HG03095 (cell line): ENCODE results near the gene RDH12.
"Not testable (repeated sequence)": the region's sequence is repeated elsewhere in the genome, so short reads cannot be mapped to it uniquely, and the experiment has no call there.

Experiments used
- ATAC-seq: cut with Tn5 transposase; IDR thresholded peaks from one replicate; pipeline ENCODE4 v1.9.1; 2021; ENCODE audit warnings: moderate library complexity; ENCODE audit not compliant: unreplicated experiment

The RDH12 gene

DNA sequence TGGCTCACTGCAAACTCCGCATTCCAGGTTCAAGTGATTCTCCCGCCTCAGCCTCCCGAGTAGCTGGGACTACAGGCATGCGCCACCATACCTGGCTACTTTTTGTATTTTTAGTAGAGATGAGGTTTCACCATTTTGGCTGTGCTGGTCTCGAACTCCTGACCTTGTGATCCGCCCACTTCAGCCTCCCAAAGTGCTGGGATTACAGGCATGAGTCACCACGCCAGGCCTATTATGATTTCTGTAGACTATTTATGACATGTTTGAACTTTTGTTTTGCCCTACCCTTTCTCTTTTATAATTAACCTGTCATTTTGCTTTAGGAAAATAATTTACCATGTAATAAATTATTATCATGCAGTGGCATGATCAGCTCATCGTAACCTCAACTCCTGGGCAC lies at the start of gene RDH12:
Gene RDH12, plus strand, starts transcription at position 395 of the 400 bp plus-strand sequence. CDS start 20,757 bp downstream, outside the sequence.
- not testable (repeated sequence) for ATAC-seq

DNA sequence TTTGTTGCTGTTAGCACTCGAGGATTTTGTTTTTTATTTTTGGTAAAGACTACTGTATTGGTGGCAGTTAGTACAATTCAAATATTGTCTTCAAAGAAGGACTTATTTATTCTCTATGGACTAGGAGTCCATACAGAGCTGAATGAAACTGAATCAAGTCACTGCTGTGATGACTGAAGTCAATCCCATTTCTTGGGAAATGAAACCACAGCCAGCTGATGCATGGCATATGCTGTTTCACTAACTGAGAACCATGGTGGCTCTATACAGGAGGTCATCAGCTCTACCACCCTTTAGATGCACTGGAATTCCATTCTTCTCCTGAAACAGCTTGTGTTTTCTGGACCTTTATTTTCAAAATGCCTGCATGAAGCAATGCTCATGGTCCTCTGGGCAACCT lies 49.5 kb upstream of the RDH12 start:
- no peak for ATAC-seq

- no peak for ATAC-seq
Measured at GRCh38 chr14:67653651-67654280, 47.9 kb upstream of the RDH12 start.

DNA sequence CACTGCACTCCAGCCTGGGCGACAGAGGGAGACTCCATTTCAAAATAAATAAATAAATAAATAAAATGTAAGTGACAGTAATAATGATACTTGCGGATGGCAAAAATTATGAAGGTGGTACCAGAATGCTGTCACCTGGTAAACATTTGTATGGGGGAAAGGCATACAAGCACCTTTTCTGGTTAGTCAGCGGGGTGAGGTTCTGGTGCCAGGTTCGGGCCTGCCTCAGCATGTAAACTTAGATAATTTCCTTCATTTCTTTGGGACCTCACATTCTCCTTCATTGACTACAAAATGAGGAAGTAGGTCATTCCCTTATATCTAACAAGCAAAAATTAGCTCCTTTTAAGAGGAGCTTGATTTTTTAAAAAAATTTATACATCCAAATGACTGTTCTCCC lies 38.1 kb upstream of the RDH12 start:
- ATAC-seq, result no peak

DNA sequence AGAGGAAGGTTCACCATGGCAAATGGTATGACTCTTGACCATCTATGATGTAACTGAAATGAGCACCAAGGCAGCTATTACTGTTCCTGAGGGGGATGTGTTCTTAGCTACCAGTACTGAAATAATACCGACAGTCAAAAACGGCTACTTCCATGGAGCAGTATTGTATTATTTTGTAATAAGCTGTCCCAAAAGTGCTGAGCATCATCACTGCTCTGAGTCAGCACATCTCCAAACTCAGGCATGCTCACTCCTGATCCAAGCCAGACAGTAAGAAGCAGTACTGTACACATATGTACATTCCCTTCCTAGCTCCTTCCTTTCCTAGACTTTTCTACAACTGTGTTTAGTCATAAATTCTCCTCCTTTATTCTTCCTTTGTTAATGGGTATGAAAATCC lies 35.8 kb upstream of the RDH12 start:
- no peak for ATAC-seq

DNA sequence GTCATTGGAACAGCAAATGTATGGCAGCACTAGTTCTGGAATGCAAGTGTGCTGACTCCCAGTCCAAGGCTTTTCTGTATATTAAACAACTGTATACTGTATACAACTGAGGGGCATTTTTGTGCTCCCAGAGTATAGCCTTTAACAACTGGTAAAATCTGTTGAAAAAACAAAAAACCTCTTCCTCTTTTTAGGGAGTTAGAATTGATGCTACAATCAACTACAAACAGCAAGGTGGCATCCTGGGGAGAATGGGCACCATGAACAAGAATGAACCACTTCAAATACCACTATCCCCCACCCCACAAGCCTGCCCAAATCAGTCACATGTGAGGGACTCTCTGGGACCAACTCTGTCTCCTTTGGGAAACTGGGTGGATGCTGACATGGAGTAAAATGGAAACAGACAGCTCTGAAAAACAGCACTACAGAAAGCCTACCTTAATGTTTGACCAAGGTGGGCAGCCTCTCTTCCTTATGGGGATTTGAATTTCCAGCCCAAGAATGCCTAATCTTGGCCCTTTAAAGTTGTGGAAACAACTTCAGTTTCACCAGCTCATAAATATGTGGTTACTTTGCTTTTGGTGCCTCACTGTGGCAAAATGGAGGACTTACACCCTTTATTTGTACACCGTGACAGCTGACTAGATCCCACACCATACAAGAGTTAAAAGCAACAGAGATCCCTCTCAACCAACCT lies 34.8 kb upstream of the RDH12 start:
- ATAC-seq, result no peak

DNA sequence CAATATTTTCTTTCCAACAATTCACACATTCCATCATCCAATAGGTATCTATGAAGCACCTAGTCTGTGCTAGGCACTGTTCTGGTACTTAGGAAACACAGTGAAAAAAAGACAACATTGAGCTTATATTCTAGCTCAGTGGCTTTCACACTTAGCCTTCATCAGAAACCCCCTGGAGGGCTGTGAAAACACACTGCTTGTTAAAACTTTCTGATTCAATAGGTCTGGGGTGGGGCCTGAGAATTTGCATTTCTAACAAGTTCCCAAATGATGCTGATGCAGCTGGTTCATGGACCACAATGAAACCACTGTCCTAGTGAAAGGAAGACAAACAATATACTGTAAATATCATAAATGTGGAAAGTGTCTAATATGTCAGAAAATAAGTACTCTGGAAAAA lies 33.1 kb upstream of the RDH12 start:
- ATAC-seq, result no peak

- no peak for ATAC-seq
Measured at GRCh38 chr14:67673451-67673850, 28.2 kb upstream of the RDH12 start.

DNA sequence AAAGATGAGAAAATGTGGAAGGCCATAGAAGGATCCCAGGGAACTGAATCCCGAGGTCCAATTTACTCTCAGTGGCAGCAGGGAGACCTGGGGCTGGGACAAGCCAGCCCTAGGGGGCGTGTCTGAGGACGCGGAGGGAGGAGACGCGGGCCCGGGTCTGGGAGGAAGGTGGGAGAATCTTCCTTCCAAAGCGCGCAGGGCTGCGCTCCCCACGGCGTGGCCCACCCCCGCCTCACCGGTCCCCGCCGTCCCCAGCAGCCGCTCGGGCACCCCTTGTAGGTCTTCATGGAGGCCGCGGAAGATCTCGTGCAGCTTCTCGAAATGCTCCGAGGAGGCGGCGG lies 27.6 kb upstream of the RDH12 start:
- ATAC-seq, result peak; percentile 39

DNA sequence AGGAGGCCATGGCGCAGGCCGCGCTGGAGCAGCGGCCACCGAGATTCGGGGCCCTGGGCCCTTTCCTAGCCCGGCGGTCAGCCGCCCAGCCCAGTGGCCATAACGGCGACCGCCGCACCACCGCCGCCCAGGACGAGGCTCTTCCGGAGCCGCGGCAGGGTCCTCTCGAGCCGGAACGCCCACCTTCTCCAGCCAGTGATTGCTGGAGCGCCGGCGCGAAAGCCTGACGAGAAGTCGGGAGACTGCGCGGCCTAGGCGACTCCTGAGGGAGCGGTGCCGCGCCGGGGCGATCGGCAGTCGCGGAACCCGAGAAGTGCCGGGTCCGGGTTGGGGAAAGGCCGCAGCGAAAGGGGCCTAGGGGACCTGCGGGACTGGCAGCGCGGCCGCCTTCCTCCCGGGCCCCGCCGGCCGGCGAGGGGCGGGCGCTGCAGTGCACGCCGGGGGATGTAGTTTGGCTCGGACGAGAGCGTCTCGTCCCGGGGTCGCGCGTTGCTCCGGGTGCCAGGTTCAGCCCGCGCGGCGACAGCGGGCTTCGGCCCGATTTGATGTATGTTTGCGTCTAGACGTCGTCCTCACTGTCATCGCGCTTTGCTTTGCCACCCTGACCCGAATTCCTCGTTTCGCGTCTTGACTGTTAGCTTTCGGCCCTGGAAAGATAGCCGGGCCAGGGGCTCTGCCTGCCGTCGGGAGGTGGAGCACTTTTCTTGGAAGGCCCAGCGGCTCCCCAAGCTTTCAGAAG lies 27.0 kb upstream of the RDH12 start, which contains the start of gene VTI1B:
Gene VTI1B, minus strand, starts transcription at position 153 of the 739 bp plus-strand sequence. Its CDS starts 143 bp downstream, at position 10.
- peak; percentile 88 for ATAC-seq

GRCh38 chr14:67675219-67675582 lies 26.5 kb upstream of the RDH12 start:
- ATAC-seq, result no peak

DNA sequence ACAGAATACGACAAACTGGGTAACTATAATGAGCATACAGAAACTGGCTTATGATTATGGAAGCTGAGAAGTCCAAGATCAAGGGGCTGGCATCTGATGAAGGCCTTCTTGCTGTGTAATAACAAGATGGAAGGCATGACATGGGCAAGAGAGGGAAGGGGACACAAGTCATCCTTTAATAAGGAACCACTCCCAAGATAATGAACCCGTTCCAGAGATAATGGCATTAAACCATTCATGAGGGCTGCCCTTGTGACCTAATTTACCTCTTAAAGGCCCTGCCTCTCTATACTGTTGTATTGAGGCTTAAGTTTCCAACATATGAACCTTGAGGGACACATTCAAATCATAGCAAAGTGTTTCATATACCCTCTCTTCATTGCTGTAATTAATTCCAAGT lies 22.7 kb upstream of the RDH12 start:
- no peak for ATAC-seq

GRCh38 chr14:67680121-67680602 lies 21.5 kb upstream of the RDH12 start:
- peak; percentile 98 for ATAC-seq

- no peak for ATAC-seq
Measured at GRCh38 chr14:67680941-67681340, 20.7 kb upstream of the RDH12 start.

DNA sequence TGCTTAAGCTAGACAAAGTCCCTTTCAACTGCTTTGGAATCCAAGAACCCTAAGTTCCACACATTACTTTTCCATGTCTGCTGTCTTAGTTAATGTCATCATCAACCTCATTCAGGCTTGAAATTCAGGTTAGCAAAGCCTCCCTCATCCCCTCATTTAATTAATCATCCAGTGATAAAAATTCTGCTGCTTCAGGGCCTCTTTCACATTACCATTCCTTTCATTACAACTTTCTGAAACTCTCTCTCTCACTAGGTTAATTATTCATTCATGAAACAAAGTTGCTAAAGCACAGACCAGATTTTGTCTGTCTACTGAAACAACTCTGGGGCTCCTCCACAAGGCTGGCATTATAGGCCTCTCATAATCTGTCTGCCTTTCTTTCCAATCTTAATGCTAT lies 17.8 kb upstream of the RDH12 start:
- no peak for ATAC-seq

DNA sequence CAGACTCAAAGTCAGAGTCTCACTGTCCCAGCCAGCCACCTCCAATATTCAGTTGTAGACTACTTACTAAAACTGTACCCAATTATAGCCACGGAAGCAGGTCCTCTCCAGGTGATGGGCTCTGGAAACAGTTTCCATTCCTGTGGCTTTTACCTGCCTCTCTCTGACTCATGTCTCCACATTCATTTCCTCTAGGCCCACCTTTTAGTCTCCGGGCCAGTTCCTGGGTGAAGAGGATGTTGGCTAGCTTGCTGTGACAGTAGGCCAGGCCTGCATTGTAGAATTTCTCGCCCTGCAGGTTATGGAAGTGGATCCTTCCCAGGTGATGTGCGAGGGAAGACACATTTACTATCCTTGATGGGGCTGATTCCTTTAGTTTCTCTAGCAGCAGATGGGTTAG lies 11.7 kb upstream of the RDH12 start:
- ATAC-seq, result no peak

DNA sequence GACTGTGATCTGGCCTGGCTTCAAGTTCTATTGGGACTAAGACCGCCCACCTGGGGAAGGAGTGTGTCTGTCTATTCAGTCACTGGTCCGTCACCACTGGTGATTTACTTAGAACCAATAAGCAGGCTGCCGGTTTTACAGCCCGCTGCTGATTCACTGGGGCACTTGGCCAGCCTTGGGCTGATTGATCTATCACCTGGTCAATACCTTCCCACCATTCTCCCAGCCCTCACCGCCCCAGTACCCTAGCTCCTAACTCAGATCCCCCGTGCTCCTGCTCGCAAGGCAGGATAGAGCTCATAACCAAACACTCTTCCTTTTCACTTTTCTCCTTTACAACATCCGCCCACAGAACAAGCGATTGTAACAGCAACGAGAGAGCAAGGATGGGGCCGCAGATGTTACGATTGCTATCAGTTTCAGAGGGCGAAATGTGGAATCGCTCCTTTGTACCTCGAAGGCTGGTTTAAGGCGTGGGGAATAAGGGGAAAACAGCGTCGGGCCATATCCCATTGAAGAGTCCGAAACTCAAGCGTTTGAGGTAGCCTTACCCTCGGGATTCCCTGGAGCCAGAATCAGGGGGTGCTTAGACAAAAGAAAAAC lies 6.8 kb upstream of the RDH12 start:
- peak; percentile 82 for ATAC-seq

DNA sequence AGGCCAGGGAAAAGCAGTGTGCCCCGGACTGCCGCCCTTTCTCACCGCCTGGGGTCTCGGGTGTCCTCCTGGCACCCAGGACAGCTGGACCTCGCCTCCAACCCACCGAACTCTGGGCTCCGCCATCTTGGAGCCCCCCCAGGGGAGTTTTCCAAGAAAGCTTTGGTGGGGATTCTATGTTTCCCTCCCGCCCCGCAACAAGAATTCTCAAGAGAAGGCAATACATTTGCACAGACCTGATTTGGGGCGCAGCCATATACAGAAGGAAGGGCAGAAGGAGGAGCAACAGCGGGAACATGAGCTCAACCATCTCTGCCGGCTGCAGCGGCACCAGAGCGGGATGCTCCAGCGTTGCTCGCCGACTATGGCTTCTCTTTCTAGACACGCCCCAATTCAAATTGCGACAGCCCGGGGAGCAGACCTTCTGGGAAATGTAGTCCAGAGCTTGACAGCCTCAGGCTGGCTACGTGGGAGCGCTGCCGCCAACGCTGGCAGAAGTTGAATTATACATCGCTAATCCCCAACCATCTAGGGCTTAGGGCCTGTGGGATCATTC lies 6.2 kb upstream of the RDH12 start, which contains the start of gene RDH11:
Gene RDH11, minus strand, starts transcription at position 371 of the 556 bp plus-strand sequence. Its CDS starts 61 bp downstream, at position 310.
- ATAC-seq, result peak; percentile 90

- ATAC-seq, result no peak
Measured at GRCh38 chr14:67697006-67697405, 4.7 kb upstream of the RDH12 start.

GRCh38 chr14:67698179-67698578 lies 3.5 kb upstream of the RDH12 start:
- ATAC-seq, result no peak

DNA sequence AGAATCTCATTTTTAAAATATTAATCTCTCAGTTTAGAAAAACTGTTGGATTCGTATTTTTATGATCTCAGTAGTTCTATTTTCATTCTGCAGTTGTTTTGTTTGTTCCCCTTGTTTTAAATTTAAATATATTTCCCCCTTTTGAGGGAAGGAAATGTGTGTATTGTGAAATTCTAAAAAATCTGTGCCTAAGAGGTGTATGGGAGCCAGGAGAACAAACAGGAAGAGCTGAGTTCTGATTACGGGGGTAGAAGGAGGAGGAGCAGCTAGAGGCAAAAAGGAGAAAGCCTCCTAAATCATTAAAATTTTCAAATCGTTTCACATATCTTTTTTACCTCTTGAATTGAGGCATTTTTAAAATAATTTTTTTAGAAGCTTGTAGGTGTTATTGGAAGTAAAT lies 2.3 kb downstream of the RDH12 start:
- no peak for ATAC-seq
